OCI-M2 (cell line): ENCODE data around the gene AOPEP.

Experiments used
- DNase-seq: peaks from one replicate; lab custom pipeline; 2025; ENCODE audit not compliant: unreplicated experiment; lab: John Stamatoyannopoulos, UW

Gene AOPEP

DNA sequence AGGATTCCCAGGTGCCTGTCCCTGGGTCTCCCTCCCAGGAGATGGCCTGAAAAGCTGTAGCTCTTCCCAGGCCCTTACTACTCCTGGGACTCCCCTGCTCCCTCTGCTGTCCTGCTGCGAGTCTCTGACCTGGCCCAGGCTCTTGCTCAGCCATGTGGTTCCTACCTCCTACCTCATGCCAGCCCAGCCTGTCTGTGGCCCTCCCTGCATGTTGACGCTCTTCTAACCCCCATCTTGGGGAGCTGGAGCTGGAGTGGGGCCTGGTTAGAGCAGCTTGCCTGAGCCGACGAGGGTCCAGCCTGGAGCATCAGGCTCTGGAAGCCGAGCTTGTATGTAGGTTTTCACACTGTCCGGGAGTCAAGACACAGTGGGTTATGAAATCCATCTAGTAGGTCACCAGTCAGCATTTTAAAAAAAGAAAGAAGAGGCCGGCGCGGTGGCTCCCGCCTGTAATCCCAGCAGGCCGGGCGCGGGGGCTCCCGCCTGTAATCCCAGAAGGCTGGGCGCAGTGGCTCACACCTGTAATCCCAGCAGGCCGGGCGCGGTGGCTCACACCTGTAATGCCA, 346.6 kb downstream of the AOPEP start:
- no peak for DNase-seq

GRCh38 chr9:95073918-95074317, 347.4 kb downstream of the AOPEP start:
- no peak for DNase-seq

DNA sequence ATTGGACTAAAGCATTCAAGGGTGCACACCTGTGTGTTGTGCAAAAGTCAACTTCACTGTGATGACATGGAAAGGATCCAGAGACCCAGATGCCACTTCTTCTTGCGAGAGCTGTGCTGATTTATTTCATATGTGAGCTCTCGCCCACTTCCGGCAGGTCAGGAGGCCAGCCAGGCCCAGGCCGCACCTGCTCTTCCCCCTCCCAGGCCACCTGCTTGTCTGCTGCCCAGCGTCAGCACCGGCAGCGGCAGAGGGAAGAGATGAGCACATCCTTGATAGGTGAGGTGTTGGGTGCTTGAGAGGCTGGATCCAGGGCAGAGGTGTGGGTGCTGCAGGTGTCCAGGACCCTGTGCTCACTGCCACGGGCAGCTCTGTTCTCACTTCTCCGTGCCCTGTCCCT, 348.1 kb downstream of the AOPEP start:
- DNase-seq, result no peak

- no peak for DNase-seq
Measured at GRCh38 chr9:95075700-95076099, 349.2 kb downstream of the AOPEP start.

- no peak for DNase-seq
Measured at GRCh38 chr9:95076696-95077052, 350.2 kb downstream of the AOPEP start.

DNA sequence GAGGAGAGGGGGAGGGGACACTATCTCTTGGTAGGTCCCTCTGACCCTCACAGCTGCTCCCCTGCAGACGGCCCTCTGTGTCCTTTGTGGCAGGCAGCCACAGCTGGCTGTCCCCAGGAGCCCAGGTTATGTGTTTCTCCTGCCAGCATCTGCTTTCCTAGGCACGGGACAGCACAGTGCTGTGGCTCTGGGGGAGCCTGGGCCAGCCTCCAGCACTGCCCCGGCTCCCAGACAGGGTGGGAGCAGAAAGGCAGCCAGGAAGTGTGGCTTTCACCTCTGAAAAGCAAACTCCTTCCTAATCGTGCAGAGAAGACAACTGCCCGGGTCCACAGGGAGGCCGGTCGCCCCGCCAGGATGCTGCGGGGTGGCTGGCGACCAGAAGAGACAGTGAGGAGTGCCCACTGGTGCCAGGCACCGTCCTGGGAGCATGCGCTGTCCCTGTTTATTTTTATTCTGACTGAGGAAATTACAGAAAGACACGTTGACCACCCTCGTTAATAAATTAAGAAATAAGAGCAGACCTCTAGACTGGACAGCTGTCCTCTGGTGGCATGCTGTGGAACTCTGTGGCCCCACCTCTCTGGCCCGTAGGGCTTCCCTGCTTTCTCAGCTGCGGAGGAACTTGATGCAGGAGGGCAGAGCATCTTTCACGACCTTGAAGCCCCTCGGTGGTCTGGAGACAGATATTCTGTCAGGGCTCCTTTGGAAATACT, 350.7 kb downstream of the AOPEP start:
- DNase-seq, result no peak

DNA sequence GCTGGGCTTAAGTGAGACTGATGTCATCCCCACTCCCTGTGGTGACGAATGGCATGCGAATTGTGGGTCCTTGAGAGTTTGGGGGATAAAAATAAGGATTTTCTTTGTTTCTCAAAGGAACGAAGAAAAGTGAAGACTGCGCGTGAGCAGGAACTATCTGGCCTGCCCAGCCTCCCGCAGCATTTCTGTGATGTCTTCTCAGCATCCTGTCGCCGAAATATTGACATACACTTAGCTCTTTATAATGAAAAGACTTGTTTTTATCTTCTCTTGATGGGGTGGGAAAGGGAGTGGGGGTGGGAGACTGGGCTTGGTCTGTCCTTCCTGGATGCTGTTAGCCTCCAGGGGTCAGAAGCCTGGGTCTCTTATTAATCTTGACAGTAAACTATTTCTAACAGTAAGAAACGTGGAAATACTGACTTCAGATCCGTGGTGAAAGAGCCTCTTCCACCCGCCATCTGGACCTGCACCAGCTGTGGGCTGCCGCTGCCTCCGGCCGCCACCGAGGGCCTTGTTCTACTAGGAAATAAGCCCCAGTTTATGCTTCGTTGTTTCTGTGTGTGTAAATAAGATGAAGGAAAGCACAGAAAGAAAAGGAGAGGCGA, 351.4 kb downstream of the AOPEP start:
- DNase-seq, result no peak

GRCh38 chr9:95078511-95078910, 352.0 kb downstream of the AOPEP start:
- DNase-seq, result no peak

- no peak for DNase-seq
Measured at GRCh38 chr9:95078939-95079338, 352.4 kb downstream of the AOPEP start.

DNA sequence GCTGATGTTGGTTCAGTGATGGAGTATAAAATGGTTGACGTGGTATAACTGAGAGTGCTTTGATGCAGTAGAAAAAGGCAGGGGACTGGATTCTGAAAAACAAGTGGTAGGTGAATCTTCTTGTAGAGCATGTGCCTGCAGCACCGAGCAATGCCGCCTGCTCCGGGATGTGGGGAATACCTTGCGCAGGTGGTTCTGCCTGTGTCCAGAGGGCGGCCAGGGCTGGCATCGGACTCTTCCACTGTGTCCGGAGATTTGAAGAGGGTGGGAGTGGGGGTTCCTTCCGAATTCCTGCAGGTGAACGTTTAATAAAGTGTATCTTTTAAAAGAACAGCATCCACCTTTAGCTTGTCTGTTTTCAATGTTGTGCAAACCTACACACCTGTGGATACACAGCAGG, 353.0 kb downstream of the AOPEP start:
- no peak for DNase-seq

GRCh38 chr9:95080961-95081647, 354.6 kb downstream of the AOPEP start:
- no peak for DNase-seq

DNA sequence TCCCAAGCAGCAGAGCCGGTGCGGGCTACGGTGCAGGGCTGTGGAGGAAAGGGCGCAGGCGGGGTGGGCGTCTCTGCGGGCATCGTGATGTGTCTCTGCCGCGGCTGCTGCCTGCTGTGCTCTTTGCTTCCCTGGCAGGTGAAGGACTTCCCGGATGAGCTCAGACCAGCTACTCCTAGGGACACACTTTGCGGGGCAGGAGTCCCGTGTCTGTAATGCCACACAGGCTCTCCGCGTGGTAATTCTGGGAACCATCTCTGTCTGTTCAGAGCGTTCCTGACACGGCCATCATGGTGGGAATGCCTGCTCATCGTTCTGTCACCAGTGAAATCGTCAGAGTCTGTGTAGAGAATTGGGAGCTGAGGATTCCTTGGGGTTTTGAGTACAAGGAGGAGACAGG, 355.5 kb downstream of the AOPEP start:
- no peak for DNase-seq

DNA sequence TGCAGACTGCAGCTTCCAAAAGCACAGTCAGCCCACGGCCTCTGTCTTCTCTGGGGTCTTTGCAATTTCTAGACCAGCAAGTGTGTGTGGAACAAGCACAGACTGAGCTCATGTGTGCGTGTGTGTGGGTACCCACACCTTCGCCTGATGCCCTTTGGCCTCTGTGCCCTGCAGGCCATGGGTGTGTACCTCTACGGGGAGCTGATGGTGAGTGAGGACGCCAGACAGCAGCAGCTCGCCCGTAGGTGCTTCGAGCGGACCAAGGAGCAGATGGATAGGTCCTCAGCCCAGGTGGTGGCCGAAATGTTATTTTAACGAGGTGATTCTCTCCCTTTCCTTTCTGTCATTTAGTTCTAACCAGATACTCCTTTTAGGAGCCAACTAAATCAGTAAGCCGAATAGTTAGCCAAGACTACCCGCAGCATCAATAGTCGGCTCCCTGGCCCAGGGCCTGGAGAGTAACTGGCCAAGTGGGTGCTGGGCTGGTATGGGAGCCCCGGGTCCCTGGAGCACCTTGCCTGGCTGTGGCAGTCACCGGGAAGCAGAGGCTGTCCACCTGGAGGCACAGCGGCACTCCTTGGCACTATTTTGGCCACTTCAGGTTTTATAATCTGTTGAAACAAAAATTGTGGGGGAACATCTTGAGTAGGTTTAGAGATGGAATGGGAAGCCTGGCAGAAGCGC, 356.0 kb downstream of the AOPEP start:
- no peak for DNase-seq

DNA sequence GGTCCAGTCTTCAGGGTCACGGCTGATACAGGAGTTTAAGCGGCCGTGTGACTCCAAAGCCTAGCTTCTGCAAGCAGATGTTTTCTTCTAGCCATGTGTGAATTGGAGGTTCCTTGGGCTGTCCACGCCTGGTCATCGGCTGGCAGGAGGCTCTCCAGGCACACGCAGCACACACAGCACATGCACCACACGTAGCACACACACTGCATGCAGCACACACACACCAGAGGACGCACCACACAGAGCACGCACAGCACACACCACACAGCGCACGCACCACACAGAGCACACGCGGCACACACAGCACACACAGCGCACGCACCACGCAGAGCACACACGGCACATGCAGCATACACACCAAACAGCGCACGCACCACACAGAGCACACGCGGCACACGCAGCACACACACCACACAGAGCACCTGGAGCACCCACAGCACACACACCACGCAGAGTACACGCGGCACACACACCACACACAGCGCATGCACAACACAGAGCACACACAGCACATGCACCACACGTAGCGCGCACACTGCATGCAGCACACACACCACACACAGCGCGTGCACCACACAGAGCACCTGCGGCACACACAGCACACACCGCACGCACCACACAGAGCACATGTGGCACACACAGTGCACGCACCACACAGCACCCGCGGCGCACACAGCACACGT, 356.7 kb downstream of the AOPEP start:
- no peak for DNase-seq

DNA sequence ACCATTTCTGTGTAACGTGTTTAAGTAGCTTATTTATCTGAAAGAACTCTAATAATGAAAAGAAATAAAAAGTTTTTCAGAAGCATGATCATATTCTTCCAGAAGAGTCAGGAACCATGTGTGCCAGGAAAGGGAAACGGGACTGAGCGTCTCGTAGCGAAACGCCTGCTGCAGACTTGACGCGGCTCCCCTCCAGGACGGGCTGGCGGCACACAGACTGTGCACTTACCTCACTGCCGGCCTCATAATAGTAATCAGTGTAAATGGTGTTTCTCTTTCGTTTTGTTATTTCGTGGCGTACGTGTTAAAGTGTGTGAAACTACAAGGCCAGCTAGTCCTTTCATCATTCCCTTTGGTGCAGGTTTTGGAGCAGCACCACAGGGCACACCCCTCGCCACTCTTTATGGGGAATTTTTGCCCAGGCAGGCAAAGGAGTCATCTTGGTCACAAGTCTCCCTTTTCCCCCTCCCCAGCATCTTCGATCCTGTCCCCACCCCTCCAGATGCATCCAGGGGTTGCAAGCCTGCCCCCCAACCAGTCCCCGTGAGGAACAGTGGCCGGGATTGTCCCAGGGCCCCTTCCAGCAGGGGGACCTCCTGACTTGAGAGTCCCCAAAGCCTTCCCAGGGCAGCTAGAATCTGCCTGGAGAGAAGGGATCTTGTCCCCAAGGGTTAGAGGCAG, 357.9 kb downstream of the AOPEP start:
- no peak for DNase-seq

- DNase-seq, result no peak
Measured at GRCh38 chr9:95085036-95085770, 358.7 kb downstream of the AOPEP start.

DNA sequence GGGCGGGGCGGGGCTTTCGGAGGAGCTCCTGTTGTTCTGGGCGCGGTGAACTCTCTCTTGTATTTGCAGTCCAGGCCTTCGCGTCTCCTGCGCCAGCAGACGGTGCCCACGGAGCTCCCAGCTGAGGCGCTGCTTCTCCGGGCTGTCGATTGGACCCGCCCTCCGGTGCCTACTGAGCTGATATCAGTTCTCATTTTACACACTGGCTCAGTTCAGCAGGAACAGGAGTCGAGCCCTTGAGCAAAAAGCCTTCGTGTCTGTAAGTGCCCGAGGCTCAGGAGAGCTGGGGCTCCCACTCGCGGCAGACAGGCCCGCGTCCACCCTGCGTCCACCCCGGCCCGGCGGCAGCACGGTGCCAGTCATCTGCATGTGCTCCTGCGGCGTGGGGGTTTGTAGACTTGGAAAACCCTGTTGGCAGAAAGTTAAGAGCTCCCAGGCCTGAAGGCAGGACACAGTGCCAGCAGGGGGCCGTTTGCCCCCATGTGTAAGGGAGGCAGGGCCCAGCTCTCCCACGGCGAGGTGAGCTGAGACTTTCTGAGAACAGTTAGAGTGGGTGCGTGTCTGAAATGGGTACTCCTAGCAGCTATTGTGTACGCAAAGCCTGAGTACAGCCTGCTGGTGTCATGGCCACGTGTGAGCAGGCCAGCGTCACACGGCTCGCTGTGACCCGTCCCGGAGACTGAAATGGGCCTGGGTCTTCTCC, 359.5 kb downstream of the AOPEP start:
- DNase-seq, result no peak

GRCh38 chr9:95086564-95086955, 360.1 kb downstream of the AOPEP start:
- DNase-seq, result no peak

DNA sequence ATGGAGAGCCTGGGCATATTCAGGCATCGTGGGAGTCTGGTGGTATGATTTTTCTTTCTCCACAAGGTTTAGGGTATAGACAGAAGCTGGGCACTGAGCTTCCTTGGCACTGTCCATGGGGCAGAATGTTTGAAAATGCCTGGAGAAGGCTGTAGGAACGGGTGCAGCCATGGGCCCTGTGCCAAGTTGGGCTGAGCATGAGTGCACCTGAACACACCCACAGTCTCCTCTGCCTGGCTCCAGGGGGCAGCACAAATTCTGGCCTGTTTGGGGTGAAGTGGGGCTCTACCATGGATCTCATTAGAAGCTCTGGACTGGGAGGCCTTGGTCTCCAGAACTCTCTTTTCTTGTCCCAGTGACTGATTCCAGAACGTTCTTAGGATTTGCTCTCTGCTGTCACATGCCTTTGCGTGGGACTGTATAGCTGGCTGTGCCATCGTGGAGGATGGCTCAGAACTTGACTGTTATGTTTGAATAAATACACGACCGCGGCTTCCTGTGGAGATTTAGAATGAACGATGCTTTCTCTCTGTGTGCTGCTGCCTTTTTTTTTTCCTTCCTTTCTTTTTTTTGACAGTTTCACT, 361.3 kb downstream of the AOPEP start:
- no peak for DNase-seq
